Stimulated activated CD4-positive, alpha-beta T cell treated with anti-CD3 and anti-CD28 coated beads, Interleukin-2, amount 100 ng/mL, for 48 hours (primary cell): ENCODE results near the gene NXPH4.

Experiments
- DNase-seq, 2 donors: peaks; one replicate each; pipeline ENCODE4 v3.0.0-alpha.2; 2020

The NXPH4 gene

DNA sequence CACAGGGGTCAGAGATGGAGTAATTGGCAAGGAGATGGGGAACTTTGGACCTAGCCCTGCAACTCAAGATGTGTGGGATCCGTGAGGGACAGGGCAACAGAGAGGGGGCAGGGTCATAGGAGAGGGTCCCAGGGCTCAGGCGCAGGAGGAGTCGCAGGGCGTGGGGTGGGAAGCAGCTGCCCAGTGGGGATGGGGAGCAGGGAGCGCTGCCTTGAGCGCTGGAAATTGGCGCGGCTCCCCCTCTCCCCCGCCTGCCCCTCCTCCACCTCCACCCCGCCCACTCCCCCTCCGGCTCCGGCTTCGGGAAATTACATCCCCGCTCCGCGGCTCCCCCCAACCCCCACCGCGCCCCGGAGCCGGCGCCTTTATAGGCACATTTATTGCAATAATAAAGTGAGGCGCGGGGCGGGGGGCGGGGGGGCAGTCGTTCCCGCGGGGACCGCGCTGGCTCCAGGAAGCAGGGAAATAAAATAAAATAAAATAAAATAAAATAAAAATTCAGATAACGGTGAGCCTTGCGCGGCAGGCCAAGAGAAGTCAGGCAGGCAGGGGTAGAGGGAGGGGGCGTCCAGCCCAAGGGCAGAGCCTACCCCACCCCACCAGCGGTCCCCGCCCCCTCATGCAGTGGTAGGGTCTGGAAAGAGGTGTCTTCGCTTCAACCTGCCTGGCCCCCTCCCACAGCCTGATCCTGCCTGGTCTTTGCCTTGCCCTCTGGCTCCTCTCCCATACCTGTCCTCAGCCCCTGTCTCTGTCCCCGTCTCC lies 3.6 kb downstream of the NXPH4 start:
- DNase-seq, result no peak

DNA sequence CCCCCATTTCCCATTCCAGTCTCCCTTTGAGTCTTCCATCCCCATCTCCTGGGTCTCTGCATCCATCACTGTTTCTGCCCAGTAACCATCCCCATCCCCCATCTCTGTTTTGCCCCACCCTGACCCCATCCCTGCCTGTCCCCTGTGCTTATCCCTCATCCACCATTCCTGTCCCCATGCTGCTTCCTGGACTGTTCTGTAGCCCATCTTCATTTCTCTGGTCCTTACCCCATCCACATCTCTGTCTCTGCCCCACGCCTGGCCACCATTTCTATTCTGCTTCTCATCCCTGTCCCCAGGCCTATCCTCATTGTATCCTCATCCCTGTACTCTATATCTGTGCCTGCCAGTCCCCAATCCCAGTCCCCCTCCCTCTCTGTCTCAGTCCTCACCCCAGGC lies 4.2 kb downstream of the NXPH4 start:
- no peak for DNase-seq

DNA sequence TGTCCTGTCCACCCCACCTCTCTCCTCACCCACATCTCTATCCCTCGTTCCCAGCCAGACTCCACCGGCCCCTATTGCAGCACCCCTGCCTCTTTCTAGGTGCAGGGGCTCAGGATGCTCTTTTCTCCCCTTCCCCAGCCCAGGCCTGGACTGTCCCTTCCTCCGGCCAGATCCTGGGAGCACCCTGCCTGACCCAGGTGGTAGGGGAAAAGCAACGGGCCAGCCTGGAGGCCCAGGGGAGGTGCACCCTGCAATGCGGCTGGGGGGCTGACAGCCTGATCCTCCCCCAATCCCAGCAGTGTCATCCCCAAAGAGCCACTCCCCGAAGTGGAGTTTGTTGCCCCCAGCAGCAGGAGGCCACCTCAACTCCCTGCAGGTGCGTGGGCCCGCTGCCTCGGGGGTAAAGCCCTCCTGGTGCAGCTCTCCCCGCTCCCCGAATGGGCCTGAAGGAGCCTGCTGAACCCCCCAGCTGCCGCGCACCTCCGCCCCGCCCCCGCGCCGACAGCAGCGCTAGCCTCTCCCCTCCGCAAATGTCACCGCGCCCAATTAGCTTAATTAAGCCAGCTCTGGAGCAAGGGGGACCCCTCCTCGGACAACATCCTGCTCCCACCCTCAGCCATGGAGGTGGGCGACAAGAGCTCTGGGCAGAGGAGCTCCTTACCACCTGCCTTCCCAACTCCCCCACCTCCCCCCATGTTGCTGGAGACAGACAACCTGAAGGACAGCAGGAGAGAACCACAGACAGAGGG lies 4.7 kb downstream of the NXPH4 start:
- DNase-seq, result no peak

DNA sequence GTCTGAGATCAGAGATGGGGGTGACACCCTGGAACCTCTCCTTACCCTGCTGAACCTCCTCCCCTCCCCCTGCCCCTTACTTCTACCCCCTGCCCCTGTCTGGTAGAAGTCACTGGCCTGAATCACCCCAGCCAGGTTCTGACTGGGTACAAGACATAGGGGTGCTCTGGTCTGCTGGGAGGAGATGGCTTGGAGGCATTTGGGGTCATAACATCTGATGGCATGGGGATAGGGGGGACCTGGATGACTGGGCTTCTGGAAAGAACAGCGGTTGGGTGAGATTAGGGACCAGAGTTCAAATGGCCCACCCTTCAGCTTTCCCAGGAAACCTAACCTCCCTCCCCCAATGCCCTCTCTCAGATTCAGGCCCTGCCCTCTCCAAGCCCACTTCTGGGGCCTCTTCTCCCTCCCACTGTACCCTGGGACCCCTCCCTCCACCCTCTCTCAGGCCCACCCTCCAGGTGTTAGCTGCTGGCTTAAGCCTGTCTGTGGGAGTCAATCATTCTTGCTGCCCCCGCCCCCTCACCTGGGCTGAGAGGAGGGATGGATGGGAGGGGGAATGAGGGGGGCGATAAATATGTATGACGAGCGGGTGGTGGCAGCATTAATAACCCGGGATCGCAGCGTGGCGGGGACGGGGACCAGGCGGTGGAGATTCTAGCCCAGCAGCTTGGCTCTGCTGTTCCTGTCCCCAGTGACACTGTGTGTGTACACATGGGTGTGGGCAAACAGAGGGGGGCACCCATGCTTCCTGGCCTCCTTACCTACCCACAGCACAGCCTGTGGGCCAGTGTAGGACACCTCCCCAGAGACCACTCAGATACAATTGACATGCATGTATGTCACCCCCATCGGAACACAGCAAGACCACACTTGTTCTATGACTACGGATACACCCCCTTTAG lies 5.9 kb downstream of the NXPH4 start:
- DNase-seq, result no peak

DNA sequence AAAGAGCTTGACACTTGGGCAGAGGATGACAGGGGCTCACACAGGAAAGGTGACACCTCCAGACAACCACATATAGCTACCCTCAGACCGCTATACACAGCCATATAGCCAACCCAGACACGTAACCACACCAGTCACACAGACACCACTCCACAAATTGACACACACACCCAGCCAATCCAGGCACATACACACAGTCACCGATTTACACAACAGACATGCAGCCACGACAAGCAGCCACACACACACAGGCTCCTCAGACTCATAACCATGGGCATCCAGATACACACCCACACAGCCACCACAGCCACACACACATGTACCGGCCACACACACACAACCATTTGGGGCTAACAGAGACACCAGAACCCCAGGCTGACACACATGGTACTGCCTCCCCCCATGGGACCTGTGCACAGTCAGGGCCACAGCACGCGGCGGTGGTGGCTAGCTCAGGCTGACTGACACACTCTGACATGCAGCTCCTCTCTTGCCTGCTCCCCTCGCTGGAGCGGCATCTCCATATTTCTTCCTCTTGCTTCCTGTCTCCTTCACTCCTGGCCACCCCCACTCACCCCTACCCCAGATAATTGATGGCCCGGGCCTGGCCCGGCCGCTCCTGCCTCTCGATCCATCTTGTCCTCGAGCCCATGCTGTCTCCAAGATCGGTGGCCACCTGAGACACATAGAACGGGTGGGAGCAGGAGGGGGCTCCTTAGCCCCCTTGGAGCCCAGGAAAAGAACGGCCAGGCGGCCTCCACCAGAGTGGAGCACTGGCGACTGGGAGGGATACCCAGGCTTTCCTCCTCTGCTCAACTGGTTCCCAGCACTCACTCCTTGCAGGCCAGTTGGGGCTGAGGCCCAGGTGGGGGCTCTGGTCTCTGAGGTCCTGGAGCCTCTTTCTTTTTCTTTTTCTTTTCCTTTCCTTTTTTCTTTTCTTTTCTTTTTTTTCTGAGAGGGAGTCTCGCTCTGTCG lies 6.9 kb downstream of the NXPH4 start:
- no peak for DNase-seq

DNA sequence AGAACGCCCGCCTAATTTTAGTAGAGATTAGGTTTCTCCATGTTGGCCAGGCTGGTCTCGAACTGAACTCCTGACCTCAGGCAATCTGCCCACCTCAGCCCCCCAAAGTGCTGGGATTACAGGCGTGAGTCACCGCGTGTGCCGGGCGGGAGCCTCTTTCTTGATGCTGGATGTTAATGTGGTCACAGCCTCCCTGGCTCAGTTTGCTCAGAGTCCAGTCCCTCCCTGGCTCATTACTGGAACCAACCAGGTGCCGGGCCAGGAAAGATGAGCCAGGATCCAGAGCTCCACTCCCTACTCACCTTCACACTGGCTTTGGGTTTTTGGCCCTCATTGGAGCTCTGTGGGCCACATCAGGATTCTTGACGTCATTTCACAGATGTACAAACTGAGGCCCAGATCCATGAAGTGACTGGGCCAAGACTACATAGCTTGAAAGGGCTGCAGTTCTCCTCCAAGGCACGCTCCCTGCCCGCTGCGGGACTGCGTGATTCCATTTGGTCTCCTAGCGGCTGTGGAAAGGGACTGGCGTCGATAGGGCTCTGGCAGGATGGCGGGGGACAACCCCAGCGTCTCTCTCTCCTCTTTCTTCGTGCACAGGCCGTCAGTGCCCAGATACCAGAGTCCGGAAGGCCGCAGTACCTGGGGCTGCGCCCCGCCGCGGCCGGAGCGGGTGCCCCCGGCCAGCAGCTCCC lies 7.8 kb downstream of the NXPH4 start:
- DNase-seq, result no peak

DNA sequence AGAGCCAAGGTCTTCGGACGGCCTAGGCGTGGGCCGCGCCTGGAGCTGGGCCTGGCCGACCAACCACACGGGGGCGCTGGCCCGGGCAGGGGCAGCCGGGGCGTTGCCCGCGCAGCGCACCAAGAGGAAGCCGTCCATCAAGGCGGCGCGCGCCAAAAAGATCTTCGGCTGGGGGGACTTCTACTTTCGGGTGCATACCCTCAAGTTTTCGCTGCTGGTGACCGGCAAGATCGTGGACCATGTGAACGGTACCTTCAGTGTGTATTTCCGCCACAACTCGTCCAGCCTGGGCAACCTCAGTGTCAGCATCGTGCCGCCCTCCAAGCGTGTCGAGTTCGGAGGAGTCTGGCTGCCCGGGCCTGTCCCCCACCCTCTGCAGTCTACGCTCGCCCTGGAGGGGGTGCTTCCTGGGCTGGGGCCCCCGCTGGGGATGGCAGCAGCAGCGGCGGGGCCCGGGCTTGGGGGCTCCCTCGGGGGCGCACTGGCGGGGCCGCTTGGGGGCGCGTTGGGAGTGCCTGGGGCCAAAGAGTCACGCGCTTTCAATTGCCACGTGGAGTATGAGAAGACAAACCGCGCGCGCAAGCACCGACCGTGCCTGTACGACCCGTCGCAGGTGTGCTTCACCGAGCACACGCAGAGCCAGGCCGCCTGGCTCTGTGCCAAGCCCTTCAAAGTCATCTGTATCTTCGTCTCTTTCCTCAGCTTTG lies 8.5 kb downstream of the NXPH4 start:
- DNase-seq, result peak in 1 of 2 donors; percentile 72

DNA sequence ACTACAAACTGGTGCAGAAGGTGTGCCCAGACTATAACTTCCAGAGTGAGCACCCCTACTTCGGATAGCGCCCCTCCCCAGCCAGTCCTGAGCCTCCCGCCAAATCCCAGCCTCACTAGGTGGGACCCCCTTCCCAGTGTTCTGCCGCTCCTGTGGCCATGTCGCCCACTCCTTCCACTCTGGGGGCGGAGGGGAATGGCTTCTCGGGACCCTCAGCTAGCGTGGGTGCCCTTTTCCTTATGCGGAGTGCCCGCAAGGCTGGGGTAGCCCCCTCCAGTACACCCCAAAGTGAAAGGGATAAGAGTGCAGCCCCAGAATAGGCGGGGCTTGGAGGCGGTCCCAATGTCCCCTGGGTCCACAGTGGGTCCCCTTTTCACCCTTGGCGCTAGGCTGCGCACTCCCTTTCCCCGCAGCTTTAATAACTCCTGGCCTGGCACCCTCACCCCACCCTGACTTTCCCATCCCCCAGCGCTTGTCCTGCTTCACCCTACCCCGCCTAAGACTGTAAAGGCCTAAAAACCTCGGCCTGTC lies 9.2 kb downstream of the NXPH4 start:
- no peak for DNase-seq

DNA sequence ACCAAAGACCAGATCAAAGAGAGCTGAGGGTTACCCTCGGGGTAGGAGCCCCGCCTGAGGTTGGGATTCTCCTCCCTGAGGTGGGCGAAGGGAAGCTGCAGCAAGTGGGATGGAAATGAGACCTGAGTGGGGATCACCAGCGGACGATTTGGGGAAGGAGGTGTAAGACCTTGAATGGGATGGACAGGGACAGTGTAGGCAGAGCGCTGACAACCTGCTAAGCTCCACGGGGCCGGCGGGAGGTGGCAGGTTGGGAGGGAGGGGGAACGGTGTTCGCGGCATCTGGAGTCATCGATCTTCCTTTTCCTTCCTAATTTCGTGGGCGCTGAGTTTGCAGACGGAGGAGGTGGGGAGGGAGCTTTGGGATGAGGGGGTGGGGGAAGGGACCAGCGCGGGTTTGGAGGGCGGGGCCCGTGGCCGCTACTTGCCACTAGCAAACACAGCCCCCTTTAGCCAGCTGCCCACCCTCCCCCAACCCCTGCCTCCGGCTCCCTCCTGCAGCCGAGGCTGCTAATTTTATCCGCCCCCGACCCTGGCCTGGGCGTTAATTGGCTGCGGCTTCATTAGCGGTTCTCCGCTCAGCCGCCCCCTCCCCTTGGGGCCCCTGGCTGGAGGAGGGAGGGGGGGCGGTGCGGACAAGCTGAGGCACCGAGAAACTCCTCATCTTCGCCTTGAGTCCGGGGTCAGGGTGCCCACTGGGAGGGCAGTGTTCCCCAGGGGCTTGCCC lies 10.2 kb downstream of the NXPH4 start:
- DNase-seq, result no peak

DNA sequence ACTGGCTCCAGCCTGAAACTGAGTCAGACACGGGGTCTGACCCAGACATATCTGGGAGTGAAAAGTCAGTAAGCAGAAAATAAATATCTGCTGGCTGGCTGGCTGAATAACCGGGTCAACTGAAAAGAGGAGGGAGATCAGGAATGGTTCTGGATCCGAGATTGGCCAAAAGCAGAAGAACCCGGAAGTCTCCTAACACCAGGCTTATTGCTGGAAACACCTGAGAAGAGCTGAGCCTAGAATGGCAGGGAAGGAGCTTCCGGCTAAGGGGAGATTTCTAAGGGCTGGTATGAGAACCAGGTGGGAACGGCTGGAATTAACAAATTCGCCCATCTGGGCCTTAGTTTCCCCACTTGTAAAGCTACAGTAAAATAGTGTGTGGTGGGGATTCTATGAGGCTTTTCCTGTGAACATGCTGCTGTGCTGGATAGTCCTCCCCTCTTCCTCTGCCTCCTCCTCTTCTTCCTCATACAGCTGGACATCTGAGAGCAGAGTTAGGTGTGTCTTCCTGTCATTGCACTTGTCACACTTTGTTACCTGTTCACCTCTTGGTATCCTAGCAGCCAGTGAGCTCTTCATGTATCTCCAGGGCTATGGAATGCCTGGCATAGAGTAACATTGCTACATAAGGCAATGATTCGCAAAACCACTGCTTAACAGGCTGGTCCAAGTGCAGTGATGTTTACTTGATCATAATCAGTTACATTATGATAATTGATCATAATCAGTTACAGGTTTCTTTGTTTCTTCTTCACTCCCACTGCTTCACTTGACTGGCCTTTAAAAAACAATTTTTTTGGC lies 10.9 kb downstream of the NXPH4 start:
- DNase-seq, result no peak

DNA sequence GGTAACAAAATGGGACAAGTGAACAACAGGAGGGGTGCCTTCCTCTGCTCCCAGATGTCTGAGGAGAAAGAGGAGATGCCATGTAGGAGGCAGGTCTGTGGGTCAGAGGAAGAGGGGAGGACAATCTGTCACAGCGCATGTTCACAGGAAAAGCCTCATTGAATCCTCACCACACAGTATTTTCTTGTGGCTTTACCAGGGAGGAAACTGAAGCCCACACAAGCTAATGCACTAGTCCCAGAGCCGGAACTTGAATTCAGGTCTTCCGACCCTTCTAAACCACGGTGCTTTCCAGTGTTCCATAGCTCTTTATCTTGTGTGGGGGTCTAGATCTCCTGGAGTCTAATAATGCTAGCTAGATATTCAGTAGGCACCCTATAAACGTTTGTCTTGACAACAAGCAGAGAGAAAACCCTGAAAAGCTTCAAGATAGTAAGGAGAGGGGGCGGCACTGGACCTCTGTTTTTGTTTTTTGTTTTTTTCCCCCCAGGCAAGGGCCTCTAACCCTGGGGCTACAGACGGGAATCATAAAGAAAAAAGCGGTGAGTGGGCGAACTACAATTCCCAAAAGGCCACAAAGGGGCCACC lies 12.5 kb downstream of the NXPH4 start:
- no peak for DNase-seq

DNA sequence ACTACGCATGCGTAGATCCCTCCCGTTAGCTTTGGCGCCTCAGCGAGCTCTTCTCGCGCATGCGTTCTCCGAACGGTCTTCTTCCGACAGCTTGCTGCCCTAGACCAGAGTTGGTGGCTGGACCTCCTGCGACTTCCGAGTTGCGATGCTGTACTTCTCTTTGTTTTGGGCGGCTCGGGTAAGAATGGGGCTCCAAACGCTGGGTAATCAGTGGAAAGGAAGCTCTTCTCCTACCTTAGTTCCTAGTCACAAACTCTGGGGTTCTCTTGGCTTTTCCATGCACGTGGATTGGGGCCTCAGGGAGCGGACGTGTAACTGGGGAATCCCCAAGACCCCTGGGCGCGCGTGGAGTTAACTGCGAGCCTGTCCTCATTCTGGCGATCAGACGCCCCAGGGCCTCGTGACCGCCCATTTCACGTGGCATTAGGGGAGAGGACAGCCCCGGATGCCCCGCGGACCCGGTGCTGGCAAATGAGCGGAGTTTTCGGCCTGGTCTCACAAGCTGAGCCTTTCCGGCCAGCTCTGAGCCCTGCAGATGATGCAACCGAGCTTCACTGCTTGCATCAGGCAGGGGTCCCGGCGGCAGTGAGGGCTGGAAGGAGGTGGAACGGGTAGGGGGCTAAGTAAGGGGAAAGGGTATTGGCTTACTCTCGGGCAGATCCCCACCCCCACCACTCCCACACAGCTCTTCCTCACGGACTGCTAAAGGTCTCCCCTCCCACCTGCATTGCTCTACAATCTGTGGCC lies 13.2 kb downstream of the NXPH4 start, which contains the start of gene SHMT2:
Gene SHMT2, plus strand, starts transcription at position 78 of the 747 bp plus-strand sequence. Its CDS starts 68 bp downstream, at position 146.
- DNase-seq, result peak; percentile 90 to 91

DNA sequence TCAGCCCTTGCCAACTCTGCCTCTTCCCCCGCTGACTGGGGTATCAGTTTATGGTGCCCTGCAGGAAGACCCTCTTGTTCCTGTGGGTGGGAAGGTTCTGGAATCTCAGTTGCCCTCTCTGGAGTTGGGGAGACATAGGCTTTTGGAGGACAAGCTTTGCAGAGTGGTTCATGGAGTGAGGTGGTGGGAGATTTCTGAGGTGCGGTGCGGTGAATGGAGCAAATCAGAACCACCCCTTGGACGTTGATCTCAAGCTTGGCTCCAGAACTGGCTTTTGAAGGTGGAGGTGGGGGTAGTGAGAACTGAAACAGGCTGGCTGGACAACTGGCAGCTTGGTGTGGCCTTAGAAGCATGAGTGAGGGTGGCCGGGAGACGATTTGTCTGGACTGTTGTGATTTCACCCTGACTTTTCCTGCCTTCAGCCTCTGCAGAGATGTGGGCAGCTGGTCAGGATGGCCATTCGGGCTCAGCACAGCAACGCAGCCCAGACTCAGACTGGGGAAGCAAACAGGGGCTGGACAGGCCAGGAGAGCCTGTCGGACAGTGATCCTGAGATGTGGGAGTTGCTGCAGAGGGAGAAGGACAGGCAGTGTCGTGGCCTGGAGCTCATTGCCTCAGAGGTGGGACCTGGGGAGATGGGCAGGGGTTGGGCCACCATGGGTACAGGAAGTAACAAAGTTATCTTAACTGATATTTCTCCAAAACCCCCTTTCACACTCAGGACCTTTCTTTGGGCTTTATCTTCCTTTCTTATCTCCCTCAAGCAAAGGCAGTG lies 14.0 kb downstream of the NXPH4 start:
- DNase-seq, result no peak

DNA sequence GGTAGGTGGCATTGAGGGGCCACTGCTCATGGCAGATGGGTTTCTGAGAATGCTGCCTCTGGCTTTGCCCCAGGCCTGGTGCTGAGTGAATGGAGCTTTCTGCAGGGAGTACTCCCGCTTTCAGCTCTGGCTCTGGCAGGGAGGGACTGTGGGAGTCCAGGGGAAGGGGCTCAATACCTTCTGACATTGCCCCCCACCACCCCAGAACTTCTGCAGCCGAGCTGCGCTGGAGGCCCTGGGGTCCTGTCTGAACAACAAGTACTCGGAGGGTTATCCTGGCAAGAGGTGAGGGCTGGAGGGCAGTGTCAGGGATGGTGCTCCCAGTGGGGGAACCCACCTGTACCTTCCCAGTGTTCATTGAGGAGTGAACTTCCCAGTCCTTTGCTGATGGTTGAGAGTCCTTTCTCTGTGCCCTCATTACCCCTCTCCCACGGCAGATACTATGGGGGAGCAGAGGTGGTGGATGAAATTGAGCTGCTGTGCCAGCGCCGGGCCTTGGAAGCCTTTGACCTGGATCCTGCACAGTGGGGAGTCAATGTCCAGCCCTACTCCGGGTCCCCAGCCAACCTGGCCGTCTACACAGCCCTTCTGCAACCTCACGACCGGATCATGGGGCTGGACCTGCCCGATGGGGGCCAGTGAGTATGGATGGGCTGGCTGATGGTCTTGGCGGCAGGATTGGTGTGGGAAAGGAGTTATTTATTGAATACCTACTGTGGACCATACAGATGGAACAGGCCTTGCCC lies 14.9 kb downstream of the NXPH4 start:
- DNase-seq, result no peak

DNA sequence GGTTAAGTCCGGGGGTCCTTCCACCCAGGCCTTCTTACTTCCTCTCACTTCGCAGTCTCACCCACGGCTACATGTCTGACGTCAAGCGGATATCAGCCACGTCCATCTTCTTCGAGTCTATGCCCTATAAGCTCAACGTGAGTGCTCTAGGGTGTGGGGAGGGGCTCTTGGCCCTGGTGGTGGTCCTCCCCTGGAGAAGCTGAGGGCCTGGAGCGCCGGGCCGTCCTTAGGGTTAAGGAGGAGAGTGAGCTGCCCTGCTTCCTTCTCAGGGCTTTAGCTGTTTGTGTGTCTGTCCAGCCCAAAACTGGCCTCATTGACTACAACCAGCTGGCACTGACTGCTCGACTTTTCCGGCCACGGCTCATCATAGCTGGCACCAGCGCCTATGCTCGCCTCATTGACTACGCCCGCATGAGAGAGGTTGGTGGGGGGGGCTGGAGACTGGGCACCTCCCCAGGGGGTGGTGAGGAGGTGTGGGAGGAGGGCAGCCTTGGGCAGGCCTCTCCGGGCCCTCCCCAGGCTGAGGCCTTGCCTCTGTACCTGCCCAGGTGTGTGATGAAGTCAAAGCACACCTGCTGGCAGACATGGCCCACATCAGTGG lies 15.7 kb downstream of the NXPH4 start:
- DNase-seq, result no peak
